Lung microvascular endothelial cell (primary cell): ENCODE results near the gene PPP1R12C. TPM values are rescaled to one million over a fixed set of nuclear protein-coding genes. Genes with fewer than 3 reads are reported as not detected.
"Not testable (repeated sequence)": the region's sequence is repeated elsewhere in the genome, so short reads cannot be mapped to it uniquely, and the experiment has no call there.

Experiments
- DNase-seq, 2 donors: peaks; one replicate each; pipeline versions ENCODE4 v3.0.0 to v3.0.0-alpha.2; 2010; ENCODE audit warnings: low read depth in 2 of 2
- total RNA-seq: library from RNA; depleted of rRNA; stranded (reverse); fragments of >200 nt; gene quantifications from 2 replicates; pipeline ENCODE4 v1.2.1, GENCODE V29; 2014

PPP1R12C gene
- total RNA-seq, 1 donor from 2014 or later = 25.8 TPM

DNA sequence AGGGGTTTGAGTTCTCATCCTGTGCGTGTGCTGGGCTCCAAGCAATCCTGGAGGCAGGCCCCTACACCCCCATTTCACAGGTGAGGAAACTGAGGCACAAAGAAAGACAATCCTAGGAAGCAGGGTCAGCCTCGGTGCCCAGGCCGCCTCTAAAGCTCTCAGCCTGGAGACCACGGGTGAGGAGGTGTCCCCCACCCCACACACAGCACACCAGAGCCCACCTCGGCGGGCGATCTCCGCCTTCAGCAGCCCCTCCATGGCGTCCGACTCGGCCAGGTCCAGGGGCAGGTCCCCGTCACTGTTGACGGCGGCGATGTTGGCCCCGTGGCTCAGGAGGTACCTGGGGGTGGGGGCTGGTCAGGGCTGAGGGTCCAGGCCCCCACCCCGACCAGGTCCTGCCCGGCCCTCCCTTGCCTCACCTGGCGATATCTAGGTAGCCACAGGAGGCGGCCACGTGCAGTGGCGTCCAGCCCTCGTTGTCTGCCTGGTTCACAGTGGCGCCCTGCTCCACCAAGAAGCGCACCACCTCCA is 5.1 kb downstream of the PPP1R12C start:
- DNase-seq = no peak

DNA sequence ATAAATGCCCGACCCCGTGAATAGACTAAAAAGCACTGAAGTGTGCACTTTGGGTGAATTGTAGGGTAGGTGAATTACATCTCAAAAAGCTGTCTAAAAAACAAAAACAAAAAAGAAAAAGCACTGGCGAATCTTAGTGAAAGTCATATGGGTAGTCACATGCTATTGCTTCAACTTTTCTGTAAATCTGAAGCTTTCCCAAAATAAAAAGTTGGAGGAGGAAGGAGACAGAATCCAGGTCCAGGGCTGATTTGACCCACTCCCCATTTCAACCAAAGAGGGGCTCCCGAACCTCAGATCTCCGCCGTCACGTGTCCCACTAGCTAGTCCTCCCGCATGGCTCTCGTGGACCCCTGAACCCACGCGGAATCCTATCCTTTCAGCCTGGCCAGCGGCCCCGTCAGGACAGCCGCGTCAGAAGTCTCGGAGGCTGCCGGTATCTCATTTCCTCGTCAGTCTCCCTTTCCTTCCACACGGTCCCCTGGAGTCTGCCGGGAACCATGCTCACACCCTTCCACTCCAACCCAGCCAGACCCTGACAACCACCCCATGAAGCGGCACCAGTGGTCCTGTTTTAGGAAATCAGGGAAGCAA is 6.1 kb downstream of the PPP1R12C start:
- DNase-seq = no peak

DNA sequence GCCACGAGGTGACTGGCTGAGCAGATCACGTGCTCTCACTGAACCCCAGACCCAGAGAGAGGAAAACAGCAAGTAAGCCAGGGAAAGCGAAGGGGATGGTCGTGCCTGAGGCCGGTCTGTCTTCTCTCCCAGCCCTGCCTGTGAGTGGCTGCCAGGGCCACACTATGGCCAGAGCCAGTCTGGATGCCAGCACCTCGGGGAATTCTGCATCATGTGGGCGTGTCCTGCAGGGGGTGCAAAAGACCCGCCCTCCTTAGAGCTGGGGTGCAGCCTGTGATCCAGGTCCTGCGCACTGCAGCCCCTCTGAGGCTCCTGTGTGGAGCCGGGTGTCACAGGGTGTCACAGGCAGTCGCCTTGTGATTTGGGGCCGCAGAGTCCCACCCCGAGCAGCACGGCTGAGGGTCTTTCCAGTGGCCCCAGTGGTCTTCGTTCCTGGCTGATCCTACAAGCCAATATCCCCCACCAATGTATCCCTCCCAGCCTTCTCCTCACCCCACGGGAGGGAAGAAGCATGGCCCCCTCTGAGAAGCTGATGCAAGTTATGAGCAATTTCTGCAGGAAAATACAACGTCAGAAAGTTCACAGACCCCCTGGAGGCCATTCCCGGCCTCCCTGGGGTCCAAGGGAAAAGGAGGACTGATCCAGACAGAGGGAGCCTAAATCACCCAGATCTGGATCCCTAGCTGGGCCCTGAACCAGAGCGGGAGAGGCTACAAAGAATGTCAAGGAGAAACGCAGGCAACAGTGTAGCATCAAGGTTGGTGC is 7.7 kb downstream of the PPP1R12C start:
- no peak for DNase-seq

- not testable (repeated sequence) for DNase-seq
These were observed 10.2 kb downstream of the PPP1R12C start for GRCh38 chr19:55107252-55107651.

- no peak for DNase-seq
These were observed 10.8 kb downstream of the PPP1R12C start for GRCh38 chr19:55106591-55106990.

- no peak for DNase-seq
These were observed 12.2 kb downstream of the PPP1R12C start for GRCh38 chr19:55105237-55105636.

DNA sequence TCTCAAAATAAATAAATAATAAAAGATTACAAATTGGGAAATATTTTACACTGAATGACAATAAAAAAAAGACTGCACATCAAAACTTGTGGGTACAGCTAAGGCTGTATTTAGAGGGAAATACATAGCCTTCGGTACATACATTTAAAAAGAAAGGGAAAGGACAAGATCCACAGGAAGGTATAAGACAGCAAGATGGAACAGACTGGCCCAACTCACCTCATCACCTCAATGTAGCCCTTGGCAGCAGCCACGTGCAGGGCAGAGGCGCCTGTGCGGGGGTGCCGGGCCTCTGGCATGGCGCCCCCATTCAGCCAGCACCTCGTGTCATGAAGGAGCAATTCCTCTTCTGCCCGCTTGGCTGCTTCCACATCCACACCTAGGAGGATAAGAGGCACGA is 14.2 kb downstream of the PPP1R12C start:
- DNase-seq = no peak

DNA sequence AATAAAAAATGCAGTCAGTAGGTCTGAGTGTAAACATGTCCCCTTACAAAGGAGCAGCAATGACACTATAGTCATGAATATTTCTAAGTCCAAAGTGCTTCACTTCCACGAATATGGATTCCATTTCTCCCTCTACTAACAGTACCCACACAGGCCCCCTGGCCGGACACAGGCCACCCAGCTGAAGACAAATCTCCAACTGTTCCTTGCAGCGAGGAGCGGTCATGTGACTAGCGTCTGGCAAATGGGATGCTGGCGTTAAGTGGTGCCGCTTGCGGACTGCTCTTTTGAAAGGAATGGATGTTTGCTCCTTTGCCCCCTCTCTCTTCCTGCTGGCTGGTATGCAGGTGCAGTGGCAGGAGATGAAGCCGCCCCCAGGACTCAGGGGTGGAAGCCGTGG is 16.2 kb downstream of the PPP1R12C start:
- DNase-seq = no peak

DNA sequence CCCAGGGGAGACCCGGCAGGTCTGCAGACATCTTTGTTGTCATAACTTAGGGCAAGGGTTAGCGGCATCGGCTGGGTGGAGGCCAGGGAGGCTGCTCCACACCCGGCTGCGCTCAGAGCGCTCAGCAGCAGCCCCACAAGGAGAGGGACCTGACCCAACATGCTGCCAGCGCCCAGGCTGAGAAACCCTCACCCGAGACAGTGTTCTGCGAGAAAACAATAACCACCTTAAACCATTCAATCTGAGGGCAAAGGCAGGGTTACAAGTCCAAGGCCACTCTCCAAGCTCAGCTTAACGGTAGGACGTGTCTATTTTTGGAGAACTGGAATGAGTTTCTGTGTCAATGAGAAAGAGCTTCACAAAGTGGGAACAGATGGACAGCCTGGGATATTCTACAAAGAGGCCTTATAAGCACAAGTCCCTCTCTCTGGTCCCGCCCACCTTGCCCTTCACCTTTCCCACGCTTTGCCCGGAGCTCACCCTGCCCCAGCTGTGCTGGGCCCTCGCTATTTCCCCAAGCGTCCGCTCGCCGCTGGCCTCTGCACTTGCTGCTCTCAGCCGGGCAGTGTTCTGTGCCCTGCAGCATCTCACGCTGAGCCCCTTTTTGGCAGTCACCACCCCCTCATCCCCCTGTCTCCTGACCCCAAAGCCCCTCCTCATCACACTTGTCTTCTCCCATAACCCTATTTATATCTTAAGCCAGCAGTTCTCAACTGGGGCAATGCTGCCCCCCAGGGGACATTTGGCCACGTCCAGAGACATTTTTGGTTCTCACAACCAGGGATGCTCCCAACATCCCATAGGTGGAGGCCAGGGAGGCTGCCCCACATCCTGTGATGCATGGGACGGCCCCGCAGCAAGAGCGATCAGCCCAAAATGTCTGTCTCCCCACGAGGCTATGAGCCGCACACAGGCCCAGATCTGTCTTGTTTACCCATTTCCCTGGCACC is 17.6 kb downstream of the PPP1R12C start:
- DNase-seq = no peak

DNA sequence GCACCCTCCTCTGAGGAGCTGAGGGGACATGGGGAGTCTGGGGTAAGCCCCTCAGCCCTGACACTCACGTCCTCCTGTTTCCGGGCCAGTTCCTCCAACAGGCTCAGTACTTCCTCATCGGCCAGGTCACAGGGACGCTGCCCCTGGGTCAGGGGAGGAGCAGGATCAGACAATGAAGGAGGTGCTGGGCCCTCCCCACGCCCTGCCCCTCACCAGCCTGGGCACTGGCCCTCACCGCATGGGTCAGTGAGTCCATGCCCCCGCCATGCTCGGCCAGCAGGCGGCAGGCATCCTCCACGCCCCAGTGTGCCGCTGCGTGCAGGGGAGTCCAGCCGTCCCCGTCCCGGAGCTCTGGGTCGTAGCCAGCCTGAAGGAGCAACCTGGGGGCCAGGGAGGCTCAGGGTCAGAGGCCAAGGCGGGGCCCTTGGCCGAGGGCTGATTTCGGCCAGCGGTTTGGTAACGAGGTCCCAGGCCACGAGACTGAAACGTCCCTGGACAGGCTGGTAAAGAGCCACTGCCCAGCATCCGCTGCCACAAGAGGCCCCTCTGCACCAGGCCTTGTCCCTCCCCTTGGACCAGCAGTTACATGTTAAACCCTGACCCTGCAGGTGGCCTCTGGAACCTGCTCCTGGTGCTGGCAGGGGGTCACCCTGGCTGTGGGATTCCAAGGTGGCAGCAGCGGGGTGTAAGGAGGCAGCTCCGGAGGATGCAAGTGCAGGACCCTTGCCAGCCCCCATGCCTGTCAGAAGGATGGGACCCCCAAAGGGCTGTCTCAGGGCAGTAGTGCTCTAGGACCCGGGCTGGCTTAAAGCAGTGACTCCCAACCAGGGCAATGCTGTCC is 18.5 kb downstream of the PPP1R12C start:
- no peak for DNase-seq

GRCh38 chr19:55097864-55098715 is 19.3 kb downstream of the PPP1R12C start:
- no peak for DNase-seq

DNA sequence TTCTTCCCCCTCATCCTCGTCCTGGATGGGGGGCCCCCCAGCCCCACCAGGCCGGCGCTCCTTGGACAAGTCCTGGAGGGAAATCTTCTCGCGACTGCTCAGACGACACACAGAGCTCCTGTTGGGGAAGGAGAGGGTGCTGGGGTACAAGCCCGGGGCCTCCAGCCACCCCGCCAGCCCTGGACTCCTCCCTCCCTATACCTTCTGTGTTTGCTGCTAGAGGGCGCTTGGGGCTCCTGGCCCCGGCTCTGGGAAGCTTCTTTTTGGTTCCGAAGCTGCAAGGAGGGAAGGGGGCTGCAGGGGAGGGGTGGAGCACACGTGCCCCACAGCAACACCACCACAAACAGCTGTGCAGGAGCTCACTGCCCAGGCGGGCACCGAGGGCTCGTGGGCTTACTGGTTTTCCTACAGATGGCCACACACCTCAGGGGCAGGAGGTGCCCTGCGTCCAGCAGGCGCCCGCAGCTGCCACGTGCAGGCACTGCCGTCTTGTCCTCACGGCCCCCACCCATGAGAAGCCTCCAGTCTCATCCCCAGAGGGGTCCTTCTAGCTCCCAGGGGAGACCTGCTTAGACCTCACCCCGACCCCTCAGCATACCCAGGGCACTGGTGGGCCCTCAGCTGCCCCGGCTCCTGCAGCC is 21.3 kb downstream of the PPP1R12C start:
- no peak for DNase-seq

DNA sequence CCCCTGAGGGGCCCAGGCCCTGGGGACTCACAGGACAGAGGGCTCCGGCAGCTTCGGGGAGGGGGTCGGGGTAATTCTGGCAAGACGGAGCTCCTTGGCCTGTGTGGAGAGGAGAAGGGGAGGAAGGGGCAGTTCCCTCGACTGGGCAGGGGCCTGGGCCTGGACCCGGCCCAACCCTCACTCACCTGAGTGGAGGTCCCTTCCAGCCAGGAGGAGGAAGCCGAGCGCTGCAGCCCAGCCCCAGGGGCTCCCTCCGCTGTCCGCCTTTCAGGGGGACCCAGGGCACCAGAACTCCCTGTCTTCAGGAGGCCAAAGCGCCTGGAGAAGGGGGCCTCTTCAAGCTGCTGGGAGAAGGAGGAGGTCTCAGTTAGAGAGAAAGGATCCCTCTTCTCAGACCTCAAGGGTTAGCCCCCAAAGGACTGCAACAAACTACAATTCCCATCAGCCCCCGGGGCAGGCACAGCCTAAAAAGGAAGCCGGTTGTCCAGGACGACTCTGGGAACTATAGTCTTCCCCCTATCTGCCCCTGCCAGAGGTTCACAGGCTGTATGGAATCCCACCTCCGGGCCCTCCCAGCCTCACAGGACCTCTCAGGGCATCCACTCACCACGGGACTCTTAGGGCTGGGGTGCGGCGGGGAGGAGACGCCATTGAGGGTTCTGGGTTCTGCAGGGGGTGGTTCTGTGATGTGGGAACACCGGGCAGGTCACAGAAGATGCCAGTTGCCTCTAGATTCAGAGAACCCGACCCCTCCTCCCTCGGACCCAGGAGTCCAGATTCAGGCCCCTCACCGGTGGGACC is 22.0 kb downstream of the PPP1R12C start:
- DNase-seq = no peak

GRCh38 chr19:55094456-55095259 is 22.8 kb downstream of the PPP1R12C start:
- no peak for DNase-seq

DNA sequence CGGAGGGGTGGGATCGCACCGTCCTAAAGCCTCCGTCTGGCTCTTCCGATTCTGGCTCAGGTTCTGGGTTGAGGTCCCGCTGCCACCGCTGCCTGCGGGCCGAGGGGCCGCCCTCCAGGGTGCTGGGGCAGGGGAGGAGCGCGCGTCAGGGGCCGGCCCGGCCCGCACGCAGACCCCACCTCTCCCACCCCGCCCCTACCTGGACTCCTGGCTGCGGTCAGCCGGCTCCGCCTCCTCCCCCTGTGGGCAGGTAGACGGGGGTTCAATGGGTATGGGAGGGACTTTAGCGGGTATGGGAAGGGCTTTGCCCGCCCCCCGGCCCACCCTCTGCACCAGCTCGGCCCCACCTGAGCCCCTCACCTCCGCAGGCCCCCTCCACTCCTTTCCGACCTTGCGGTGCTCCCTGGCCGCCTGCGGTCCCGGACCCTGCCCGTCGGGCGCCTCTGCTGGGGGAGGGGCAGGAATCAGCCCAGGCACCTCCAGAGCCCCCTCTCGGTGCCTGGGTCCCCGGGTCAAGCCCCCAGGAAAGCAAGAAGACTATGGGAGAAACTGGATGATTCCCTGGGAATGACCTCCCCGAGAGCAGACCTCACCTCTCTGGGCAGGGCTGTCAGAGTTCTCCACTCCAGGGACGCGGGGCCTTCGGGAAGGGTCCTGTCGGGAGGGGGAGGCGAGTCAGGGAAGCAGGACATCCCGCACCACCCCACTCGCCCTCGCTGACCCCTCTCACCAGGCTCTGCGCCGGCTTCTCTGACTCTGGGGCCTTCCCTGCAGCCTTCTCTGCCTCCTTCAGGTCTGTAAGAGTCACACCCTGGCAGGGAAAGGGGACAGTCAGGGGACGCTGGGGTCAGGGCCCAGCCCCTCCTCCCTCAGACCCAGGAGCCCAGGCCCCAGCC is 24.8 kb downstream of the PPP1R12C start:
- no peak for DNase-seq

GRCh38 chr19:55091955-55092354 is 25.5 kb downstream of the PPP1R12C start:
- DNase-seq = no peak
